Neutrophil (primary cell): ENCODE measurements around the gene TAF15.

Experiments
- H3K27ac ChIP-seq: fragments of 200-600 bp; sonication (generic); 2 replicates; pipeline ENCODE4 v1.5.1; 2016; ENCODE audit warnings: mild to moderate bottlenecking, moderate library complexity
- H3K27me3 ChIP-seq: fragments of 200-600 bp; sonication (generic); 2 replicates; pipeline ENCODE4 v1.6.0; 2016; ENCODE audit warnings: mild to moderate bottlenecking
- H3K36me3 ChIP-seq: fragments of 200-600 bp; sonication (generic); 2 replicates; pipeline ENCODE4 v1.5.1; 2017
- H3K4me1 ChIP-seq, 2 experiments: fragments of 200-600 bp in 1 of 2; sonication (generic) in 1 of 2; 1 replicate in 1 of 2; 2 replicates in 1 of 2; pipeline versions ENCODE4 v1.5.1 to v1.6.1; 2013 to 2016; ENCODE audit warnings: low read depth in 1 of 2, low read length in 1 of 2, mild to moderate bottlenecking in 1 of 2, moderate library complexity in 1 of 2; ENCODE audit not compliant: control insufficient read depth in 1 of 2, insufficient read depth in 1 of 2
- H3K4me3 ChIP-seq, 2 experiments: fragments of 200-600 bp in 1 of 2; sonication (generic) in 1 of 2; 1 replicate in 1 of 2; 2 replicates in 1 of 2; pipeline ENCODE4 v1.5.1; 2013 to 2016; ENCODE audit warnings: low read depth in 1 of 2, low read length in 1 of 2, mild to moderate bottlenecking in 1 of 2, moderate library complexity in 1 of 2
- H3K9me3 ChIP-seq: fragments of 200-600 bp; sonication (generic); 2 replicates; pipeline ENCODE4 v1.5.1; 2016
- CTCF ChIP-seq: fragments of 200-600 bp; sonication (generic); IDR thresholded peaks from 2 replicates; pipeline ENCODE4 v1.5.1; 2016; ENCODE audit warnings: antibody characterized with exemption

TAF15 gene

GRCh38 chr17:35812456-35812855 is 3.2 kb downstream of the TAF15 start:
- Histone ChIP-seq H3K27ac (no peak overlapping the region), H3K4me1 (peaks cover 34 to 37% of the 10 kb centered on the region in 2 experiments), H3K36me3 (peaks cover 6% of the 10 kb centered on the region), H3K27me3 (no peaks in the 10 kb centered on the region), H3K4me3 (no peak overlapping the region), H3K9me3 (no peaks in the 10 kb centered on the region)
- TF ChIP-seq CTCF = no peak

- no peak overlapping the region for H3K27ac ChIP-seq
- no peak for TF ChIP-seq CTCF
Measured at GRCh38 chr17:35816723-35817122, 7.4 kb downstream of the TAF15 start.

GRCh38 chr17:35817196-35817595 is 7.9 kb downstream of the TAF15 start:
- Histone ChIP-seq H3K27me3 (no peaks in the 10 kb centered on the region), H3K27ac (no peak overlapping the region), H3K36me3 (peaks cover 30% of the 10 kb centered on the region), H3K9me3 (no peaks in the 10 kb centered on the region), H3K4me3 (no peak overlapping the region), H3K4me1 (peaks cover 4% of the 10 kb centered on the region in 2 experiments)
- TF ChIP-seq CTCF = no peak

More at GRCh38 chr17:35816723-35817122, 7.4 kb downstream of the TAF15 start:
- peaks cover 7 to 9% of the 10 kb centered on the region in 2 experiments for H3K4me1 ChIP-seq
- no peak overlapping the region for H3K4me3 ChIP-seq
- H3K27me3 ChIP-seq = no peaks in the 10 kb centered on the region
- H3K9me3 ChIP-seq = no peaks in the 10 kb centered on the region
- peaks cover 30% of the 10 kb centered on the region for H3K36me3 ChIP-seq

- Histone ChIP-seq H3K27ac (no peak overlapping the region), H3K4me3 (no peak overlapping the region), H3K4me1 (no peaks in the 10 kb centered on the region), H3K36me3 (peaks cover 50% of the 10 kb centered on the region), H3K27me3 (no peaks in the 10 kb centered on the region), H3K9me3 (no peaks in the 10 kb centered on the region)
- TF ChIP-seq CTCF = no peak
Measured at GRCh38 chr17:35819455-35819854, 10.2 kb downstream of the TAF15 start.

- TF ChIP-seq CTCF = no peak
- Histone ChIP-seq H3K4me1 (no peaks in the 10 kb centered on the region), H3K27me3 (no peaks in the 10 kb centered on the region), H3K27ac (no peak overlapping the region), H3K9me3 (no peaks in the 10 kb centered on the region), H3K4me3 (no peak overlapping the region), H3K36me3 (peaks cover 64% of the 10 kb centered on the region)
Measured at GRCh38 chr17:35821308-35821707, 12.0 kb downstream of the TAF15 start.

GRCh38 chr17:35825206-35825605 is 15.9 kb downstream of the TAF15 start:
- TF ChIP-seq CTCF = no peak
- Histone ChIP-seq H3K27me3 (no peaks in the 10 kb centered on the region), H3K36me3 (peaks cover 68% of the 10 kb centered on the region), H3K4me3 (no peak overlapping the region), H3K9me3 (no peaks in the 10 kb centered on the region), H3K4me1 (peaks cover 0 to 3% of the 10 kb centered on the region in 2 experiments), H3K27ac (no peak overlapping the region)
